GM18873 (cell line): Measurements from ENCODE around the gene ZNF429.
"Not testable (repeated sequence)": the region's sequence is repeated elsewhere in the genome, so short reads cannot be mapped to it uniquely, and the experiment has no call there.

Source experiments
- ATAC-seq: cut with Tn5 transposase; IDR thresholded peaks from one replicate; pipeline ENCODE4 v1.9.1; 2021; ENCODE audit warnings: mild to moderate bottlenecking, moderate library complexity, moderate number of reproducible peaks; ENCODE audit not compliant: unreplicated experiment, low FRiP score

Gene ZNF429

DNA sequence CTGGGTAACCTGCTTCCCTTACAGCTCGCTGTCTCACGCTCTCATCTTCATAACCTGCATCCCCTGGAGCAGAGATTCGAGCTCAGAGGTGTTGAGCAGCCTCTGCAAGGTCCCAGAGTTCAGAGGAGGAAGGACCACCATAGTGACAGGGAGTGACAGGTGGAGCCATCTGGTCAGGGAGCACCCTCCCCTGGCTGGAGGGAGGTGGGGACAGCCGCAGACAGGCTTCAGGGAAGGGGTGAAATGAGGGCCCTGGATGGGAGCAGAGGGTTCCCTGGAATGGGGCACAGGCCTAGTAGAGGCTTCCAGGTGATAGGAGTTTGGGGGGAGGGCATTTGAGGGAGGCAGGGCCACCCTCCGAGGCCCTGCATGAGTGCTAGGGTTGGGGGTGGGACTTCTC is 82.1 kb downstream of the ZNF429 start:
- no peak for ATAC-seq

GRCh38 chr19:21588065-21588601 is 82.7 kb downstream of the ZNF429 start:
- ATAC-seq: no peak

DNA sequence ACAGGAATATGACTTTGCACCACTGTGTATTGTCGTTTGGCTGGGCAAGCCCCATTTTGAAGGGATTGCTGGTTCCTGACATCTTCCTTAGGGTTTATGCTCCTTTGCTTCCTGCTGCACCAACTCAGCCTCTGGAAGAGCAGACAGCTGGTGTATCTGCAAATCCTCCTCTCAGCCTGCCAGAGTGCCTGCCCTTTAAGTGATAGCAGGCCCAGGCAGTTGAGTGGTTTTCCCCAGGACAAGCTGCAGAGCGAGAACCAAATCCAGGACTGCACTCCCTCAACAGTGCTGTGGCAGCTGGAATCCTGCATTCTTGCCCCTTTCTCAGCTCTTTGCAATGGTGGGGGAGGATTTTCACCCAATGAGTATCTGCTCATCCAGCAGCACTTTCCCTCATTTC is 85.5 kb downstream of the ZNF429 start:
- ATAC-seq: no peak

DNA sequence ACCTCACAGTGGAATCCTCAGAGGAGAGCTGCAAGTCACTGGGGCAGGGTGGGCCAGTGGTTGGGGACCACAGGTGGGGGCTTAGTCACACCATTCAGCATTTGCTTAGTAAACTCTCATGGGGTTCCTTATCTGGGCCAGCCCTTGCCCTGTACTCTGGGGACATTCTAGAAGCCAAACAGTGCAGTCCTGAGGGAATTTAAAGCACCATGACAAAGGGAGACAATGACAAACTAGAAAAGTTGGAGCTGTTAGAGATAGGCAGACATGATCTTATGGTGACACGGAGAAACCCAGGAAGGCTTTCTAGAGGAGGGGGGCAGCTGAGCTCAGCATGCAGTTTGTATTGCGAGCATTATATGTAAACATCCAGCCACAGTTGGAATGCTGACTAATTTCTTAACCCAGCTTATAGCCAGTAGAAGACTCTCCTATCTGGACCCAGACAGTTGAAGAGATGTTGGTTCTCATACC is 87.6 kb downstream of the ZNF429 start:
- no peak for ATAC-seq

GRCh38 chr19:21593502-21593901 is 88.1 kb downstream of the ZNF429 start:
- no peak for ATAC-seq

DNA sequence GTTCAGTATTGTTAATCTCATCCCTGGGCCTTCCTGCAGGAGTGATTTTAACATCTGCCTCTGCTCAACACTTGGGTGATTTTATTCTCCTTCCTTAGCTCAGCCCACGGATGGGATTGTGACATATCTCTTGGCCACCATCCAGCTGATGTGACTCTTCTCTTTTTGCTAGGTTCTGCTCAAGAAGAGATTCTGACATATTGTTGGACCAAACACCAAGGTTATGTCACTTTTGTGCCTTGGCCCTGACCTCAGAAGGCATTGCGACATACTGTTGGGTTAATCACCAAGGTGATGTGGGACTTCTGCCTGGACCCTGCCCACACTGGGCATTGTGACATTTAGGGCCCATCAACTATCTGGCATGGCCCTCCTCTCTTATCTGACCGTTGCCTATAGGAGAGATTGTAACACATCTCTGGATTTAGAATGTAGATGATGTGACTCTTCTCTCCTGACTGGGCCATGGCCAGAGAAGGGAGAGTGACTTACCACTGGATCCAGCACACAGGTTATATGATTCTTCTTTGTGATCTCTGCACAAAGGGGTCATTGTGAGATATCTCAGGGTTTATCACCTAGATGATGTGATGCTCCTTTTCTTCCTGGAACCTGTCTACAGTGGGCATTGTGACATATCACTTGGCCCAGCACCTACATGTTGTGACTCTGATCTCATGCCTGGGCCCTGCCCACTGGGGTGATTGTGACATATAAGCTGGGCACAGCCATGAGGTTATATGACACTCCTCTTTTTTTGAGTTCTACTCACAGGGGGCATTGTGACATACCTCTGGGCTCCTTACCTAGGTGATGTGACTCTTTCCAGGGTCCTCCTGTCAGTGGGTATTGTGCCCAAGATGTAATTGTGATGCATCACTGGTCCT is 88.8 kb downstream of the ZNF429 start:
- ATAC-seq: no peak

GRCh38 chr19:21595185-21595584 is 89.8 kb downstream of the ZNF429 start:
- ATAC-seq: no peak

GRCh38 chr19:21602082-21602658 is 96.8 kb downstream of the ZNF429 start:
- no peak for ATAC-seq

DNA sequence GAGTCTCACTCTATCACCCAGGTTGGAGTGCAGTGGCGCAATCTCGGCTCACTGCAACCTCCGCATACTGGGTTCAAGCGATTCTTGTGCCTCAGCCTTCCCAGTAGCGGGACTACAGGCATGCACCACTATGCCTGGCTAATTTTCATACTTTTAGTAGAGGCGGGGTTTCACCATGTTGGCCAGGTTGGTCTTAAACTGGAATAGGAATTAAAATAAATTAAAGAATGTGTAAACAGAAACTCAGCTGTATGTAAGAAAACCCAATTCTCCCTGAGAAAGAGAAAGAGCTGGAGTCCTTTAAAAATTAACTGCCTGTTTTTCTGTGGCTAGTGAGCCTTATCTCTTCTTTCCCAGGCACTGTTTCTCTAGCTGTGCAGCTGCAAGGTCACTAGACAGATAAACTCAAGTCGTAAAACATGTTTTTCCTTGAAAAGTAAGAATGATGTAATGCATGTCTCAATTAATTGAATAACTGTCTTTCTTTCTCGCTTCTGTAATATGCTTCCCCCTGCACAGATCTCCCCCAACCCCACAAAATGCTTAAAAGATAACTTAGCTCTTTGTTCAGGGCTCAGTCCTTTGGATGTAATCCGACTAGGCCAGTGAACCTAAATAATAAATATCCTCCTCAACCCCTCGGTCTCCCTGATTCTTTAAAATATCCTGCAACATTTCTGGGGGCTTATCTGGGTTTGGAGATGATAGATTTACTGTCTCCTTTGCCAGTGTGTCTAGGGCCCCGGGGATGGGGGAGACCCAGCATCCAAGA is 97.4 kb downstream of the ZNF429 start:
- ATAC-seq: not testable (repeated sequence)

- ATAC-seq: no peak
Measured at GRCh38 chr19:21603431-21604231, 98.2 kb downstream of the ZNF429 start.

- no peak for ATAC-seq
Measured at GRCh38 chr19:21604351-21604926, 99.0 kb downstream of the ZNF429 start.
